ENCODE results near the gene GRK4.

The GRK4 gene

GRCh38 chr4:3075652-3075981 lies 112.2 kb downstream of the GRK4 start:
- in situ Hi-C loops (cut with HindIII; ENCODE audit: low pct_ligation_motif_present, low sequenced_read_pairs), result no loop called here
- no peaks in the 10 kb centered on the region for H3K36me3 ChIP-seq (replicated peaks)
- peak overlapping the region; percentile 69 for H3K27ac ChIP-seq
- H3K27me3 ChIP-seq (replicated peaks), result no peaks in the 10 kb centered on the region
- no peak for DNase-seq
- peak overlapping the region; percentile 90 for H3K4me3 ChIP-seq (ENCODE audit: low read depth, low read length)
- no peak for TF ChIP-seq CTCF (IDR thresholded peaks at IDR 0.05; ENCODE audit: low read depth, low read length, missing control alignments)

- DNase-seq, result no peak
- TF ChIP-seq CTCF (IDR thresholded peaks at IDR 0.05; ENCODE audit: low read depth, low read length, missing control alignments), result no peak
- Histone ChIP-seq H3K36me3 (replicated peaks) (no peaks in the 10 kb centered on the region), H3K4me3 (ENCODE audit: low read depth, low read length) (no peak overlapping the region), H3K27me3 (replicated peaks) (no peaks in the 10 kb centered on the region), H3K27ac (no peak overlapping the region)
- in situ Hi-C loops (cut with HindIII; ENCODE audit: low pct_ligation_motif_present, low sequenced_read_pairs), result no loop called here
These were observed 114.4 kb downstream of the GRK4 start for GRCh38 chr4:3077796-3078195.

GRCh38 chr4:3079694-3080123 lies 116.3 kb downstream of the GRK4 start:
- in situ Hi-C loops (cut with HindIII; ENCODE audit: low pct_ligation_motif_present, low sequenced_read_pairs), result no loop called here
- no peak for DNase-seq
- TF ChIP-seq CTCF (IDR thresholded peaks at IDR 0.05; ENCODE audit: low read depth, low read length, missing control alignments), result no peak
- Histone ChIP-seq H3K27ac (no peak overlapping the region), H3K4me3 (ENCODE audit: low read depth, low read length) (no peak overlapping the region), H3K36me3 (replicated peaks) (no peaks in the 10 kb centered on the region), H3K27me3 (replicated peaks) (no peaks in the 10 kb centered on the region)

- H3K4me3 ChIP-seq (ENCODE audit: low read depth, low read length), result no peak overlapping the region
- TF ChIP-seq CTCF (IDR thresholded peaks at IDR 0.05; ENCODE audit: low read depth, low read length, missing control alignments), result no peak
- no peak overlapping the region for H3K27ac ChIP-seq
- no peaks in the 10 kb centered on the region for H3K36me3 ChIP-seq (replicated peaks)
- DNase-seq, result no peak
- in situ Hi-C loops (cut with HindIII; ENCODE audit: low pct_ligation_motif_present, low sequenced_read_pairs), result no loop called here
- no peaks in the 10 kb centered on the region for H3K27me3 ChIP-seq (replicated peaks)
These were observed 119.6 kb downstream of the GRK4 start for GRCh38 chr4:3082925-3083515.

- in situ Hi-C loops (cut with HindIII; ENCODE audit: low pct_ligation_motif_present, low sequenced_read_pairs), result no loop called here
- no peaks in the 10 kb centered on the region for H3K36me3 ChIP-seq (replicated peaks)
- H3K4me3 ChIP-seq (ENCODE audit: low read depth, low read length), result no peak overlapping the region
- no peak overlapping the region for H3K27ac ChIP-seq
- DNase-seq, result no peak
- no peak for TF ChIP-seq CTCF (IDR thresholded peaks at IDR 0.05; ENCODE audit: low read depth, low read length, missing control alignments)
- H3K27me3 ChIP-seq (replicated peaks), result no peaks in the 10 kb centered on the region
These were observed 120.4 kb downstream of the GRK4 start for GRCh38 chr4:3083732-3084131.
